Measurements from ENCODE around the gene RRAS.

DNA sequence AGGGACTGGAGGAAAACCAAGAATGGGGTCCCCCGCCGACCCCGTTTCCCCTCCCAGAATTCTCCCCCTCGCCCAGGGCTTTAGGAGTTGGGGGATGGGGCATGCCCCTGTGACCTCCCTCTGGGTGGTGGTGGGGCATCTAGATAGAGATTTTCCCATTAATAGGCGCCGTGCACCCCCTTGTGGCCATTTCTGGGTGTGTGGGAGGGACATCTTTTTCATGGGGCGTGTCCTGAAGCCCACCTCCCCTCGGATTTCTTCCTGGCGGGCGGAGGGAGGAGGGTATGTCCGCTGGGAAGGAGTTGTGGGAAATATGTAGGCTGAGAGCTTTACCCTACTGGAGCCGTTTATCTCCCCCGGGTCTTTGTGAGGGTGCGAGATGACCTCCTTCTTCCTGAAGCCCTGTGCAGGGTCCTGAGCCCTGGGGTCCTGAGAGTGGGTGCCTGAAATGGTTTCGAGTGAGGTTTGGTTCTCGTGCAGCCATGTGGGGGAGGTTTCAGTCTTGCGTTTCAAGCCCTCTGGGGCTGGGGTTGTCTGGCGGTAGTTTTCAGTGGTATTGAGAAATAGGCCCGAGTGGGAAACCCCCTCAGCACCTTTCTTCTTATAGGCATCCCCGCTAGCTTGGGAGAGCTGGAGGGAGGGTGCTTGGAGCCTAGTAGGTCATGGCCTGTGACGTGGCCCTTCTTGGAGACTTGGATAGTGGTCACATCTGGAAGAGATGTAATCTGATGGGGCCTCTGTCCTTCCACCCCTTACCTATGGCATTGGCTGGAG lies 38.1 kb upstream of the RRAS start:
- TF ChIP-seq CTCF (IDR thresholded peaks at IDR 0.05) (peak; percentile 53 to 74 (median 57)), POLR2A (IDR thresholded peaks at IDR 0.05) (no peak), EP300 (IDR thresholded peaks at IDR 0.05; ENCODE audit: low read depth) (no peak), POLR2AphosphoS5 (IDR thresholded peaks at IDR 0.05) (no peak)
